HG03439 (cell line): ENCODE data around the gene DDN.
A peak's percentile ranks its signal among the peaks of the same experiment; 100 is the strongest.

Experiments used
- ATAC-seq: cut with Tn5 transposase; IDR thresholded peaks from one replicate; pipeline ENCODE4 v1.9.1; 2021; ENCODE audit warnings: mild to moderate bottlenecking, moderate library complexity; ENCODE audit not compliant: unreplicated experiment

Gene DDN

DNA sequence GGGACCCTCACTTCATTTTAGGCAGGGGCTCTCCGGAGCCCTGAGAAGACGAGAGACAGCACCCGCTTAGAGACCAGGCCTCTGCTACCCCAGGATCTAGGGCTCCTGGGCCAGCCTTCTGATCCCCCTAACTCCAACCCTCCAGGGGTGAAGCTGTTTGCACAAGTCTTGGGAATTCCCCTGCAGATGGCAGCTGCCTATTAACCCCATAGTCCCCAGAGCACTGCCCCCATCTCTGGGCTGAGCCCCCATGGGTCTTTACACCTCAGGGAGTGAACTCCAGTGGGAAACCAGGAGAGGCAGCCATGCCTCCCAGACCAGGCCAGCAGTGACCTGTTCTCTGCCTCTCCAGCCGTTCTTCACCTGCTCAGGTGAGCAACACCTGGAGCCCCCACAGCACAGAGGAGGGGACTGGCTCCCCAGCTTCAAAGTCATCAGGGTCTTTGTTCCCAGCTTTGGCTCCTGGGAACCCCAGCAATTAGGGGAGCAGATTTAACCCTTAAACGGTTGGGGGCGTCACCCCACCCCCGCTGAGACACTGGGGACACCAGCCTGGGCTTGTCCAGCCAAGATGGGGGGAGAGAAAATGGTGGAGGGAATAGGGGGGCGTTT lies 29.9 kb downstream of the DDN start:
- no peak for ATAC-seq

GRCh38 chr12:48968467-48968866 lies 30.7 kb downstream of the DDN start:
- ATAC-seq = no peak

- ATAC-seq = no peak
Observed at GRCh38 chr12:48967991-48968390, 31.2 kb downstream of the DDN start.

DNA sequence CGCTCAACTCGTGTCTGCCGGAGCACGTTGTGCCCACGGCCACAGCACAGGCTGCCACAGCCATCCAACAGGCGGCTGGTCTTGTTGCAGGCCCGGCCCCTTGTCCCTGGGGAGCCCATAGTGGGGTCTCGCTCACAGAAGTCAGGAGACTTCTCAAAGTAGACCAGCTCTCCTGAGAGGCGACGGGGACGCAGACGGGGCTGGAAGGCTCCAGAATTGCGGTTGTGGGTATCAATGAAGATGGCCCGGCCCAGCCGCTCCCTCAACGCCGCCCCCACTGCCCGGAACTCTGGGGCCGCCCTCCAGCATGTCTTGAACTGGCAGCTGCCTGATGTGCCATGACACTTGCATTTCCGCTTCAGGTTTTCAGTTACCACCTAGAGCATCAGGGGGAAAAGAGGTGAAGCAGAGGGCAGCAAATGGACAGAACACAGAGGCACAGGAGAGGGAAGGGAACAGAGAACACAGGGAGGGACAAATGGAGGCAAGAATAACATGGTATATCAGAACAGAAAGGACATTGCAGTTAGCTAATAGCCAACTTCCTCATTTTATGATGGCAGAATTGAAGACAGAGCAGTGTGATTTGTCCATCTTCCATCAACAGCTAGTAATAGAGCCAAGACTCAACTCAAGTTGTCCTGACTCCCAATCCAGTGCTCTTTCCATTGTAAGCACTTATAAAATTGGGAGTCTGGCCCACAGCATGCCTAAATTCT lies 32.8 kb downstream of the DDN start:
- no peak for ATAC-seq

DNA sequence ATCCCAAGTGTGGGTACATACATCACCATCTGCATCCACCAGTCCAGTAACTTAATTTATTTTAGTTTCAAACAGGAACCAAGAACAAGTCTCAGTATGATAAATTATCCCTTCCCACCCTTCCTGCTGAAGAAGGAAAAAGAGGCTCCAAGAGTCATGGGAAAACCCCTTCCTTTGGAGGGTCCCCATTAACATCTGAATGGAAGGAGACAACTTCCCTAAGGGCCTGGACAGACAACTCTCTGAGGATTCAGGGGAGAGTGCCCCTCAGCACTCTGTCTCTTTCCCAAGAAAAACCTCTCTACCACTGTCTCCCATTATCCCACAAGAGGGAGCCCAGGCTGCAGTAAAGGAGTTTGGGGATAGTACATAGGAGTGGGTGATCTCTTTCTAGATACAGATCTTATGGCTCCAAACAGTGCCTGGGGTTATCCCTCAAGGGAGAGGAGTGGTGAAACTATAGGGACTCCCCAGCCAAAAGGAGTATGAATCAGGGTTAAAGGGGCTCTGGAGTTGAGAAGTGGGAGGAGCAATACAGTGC lies 33.8 kb downstream of the DDN start:
- no peak for ATAC-seq

- no peak for ATAC-seq
Observed at GRCh38 chr12:48961801-48962200, 37.4 kb downstream of the DDN start.

DNA sequence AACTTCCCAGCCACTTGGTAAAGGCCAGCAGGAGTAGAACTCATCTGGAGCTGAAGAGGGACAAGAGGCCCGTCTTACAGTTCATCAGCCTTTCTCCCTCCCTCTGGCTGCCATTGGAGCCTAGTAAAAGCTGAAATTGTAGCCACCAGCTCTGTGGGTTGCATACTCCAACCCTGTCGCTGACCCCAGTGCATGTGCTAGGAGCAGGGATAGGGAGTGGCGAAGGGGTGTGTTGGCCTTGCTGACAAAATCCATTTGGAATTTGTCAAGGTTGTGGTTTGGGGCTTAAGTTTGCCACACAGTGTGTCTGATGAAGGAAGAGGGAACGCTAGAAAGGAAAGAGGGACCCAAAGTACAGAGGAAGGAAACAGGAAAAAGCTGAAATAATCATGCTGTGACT lies 37.8 kb downstream of the DDN start:
- no peak for ATAC-seq

DNA sequence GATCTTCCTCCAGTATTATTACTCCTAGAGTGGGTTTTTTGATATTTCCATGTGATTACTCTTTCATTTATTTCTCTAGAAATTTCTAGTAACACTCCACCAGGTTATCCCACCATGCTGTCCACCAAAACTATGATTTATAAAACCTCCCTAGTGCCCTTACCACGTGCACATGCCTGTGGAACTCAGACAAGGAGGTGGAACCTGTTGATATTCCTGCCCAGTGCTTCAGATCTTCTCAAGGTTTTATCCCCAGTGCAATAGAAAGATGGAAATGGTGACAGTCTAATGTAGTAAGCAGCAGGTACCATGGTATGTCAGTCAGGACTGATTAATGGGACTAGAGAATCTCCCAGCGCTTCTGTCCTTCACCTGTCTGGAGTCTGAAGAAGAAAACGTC lies 38.3 kb downstream of the DDN start:
- ATAC-seq = no peak

- ATAC-seq = no peak
Observed at GRCh38 chr12:48958049-48958388, 41.2 kb downstream of the DDN start.

DNA sequence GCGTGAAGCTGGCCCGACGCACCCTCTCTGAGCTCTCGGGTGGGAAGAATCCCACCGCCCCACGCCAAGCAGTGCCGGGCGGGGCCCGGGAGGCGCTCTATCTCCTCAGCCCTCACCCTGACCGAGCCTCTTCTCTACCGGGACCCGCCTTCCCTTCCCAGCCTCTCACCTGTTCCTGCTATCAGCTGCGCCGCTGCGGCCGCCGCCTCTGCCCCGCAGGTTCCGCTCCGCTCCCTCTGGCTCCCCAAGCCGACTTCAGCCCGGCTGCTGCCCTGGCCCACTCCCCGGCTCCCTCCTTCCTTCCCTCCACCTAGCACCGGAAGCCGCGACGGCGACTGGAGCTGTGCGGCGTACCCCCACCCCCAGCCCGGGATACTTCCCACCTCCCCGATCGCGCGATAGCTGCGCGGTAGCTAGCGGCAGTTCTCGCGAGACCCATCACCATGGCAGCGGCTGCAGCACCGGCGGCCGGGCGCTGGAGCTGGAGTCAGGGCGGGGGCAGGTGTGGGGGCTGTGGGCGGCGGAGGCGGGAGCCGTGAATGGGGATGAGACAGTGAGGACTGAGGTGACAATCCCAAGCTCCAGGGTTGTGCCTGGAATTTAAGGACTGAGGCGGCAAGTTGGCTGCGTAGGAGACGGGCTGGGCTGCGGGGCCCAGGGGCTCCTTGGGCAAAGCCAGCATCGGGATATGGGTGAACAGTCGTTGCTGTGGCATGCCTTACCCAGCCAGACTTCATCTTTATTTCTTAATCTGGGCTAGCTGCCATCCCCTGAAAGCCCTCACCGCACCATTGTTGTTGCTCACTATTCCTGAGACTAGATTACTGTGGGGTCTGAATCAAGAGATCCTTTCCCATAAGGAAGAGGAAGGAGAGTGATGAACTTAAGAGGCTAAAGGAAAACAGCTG lies 41.8 kb downstream of the DDN start, which contains the start of gene ARF3:
Gene ARF3, minus strand, starts transcription at position 347 of the 908 bp plus-strand sequence. CDS start 16,392 bp downstream, outside the sequence.
- ATAC-seq = peak; percentile 89

DNA sequence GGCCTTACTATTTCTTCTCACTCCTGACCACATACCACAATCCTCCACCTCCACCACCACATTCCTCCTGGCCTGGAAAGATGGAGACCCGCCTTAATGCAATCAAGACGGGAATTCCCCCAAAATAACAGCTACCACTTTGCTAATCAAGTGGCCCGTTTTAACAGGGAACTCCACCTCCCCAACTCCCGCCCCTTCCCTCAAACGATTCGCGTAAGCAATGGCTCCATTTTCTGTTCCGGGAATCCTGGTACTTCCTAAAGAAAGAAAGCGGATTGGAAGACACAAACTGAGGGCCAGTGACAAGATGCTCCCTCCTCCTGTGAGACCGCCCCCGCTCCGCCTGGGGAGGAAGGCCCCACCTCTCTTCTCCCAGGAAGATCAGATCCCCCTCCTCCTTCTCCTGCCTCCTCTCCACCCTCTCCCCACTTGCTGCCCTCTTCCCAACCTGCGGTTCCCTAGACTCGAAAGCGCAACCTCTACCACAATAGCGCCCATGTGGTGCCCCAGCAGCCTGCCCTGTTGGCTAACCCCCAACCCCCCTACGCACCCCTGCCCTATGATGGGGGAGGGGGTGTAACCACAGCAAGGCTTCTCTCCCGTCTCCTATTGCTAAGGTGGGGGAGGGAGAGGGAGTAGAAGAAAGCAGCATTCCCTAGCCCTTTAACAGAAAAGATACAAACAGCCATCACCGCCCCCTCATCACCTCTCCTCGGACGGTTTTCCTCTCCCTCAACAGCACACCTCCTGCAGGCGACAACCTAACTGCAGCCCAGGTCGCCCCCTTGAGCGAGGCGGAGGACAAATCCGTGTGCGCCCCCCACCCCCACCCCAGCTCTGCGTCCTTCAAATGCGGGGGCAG lies 42.7 kb downstream of the DDN start:
- ATAC-seq = no peak

- ATAC-seq = no peak
Observed at GRCh38 chr12:48954841-48955501, 44.2 kb downstream of the DDN start.

GRCh38 chr12:48954061-48954460 lies 45.1 kb downstream of the DDN start:
- no peak for ATAC-seq

- ATAC-seq = no peak
Observed at GRCh38 chr12:48952691-48953090, 46.5 kb downstream of the DDN start.

- no peak for ATAC-seq
Observed at GRCh38 chr12:48947727-48948126, 51.4 kb downstream of the DDN start.

- no peak for ATAC-seq
Observed at GRCh38 chr12:48946943-48947342, 52.2 kb downstream of the DDN start.

DNA sequence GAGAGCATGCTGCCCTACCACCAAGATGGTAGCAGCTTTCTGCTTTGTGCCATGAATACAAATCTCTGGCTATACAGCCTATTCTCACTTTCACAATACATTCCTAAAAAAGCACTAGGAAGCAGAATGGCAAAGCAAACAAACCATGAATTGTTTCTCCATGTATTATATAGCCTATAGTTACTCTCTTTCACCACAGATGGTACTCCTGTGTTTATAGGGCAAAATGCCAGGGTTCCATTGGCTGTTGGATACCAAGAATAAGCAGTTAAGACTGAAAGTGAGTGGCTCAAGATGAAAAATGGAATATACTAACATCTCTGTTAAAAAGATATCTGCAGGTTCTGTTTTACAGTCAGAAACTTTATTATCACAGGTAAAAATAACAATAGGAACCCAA lies 53.0 kb downstream of the DDN start:
- no peak for ATAC-seq
